Body of pancreas (tissue), 4 donors: ENCODE results near the gene RIMS1.

ENCODE experiments used
- POLR2A ChIP-seq, 3 donors: fragments of 450-650 bp; IDR thresholded peaks; one replicate each; pipeline ENCODE4 v1.6.1; 2016; ENCODE audit warnings: antibody characterized with exemption in 3 of 3, mild to moderate bottlenecking in 2 of 3
- TF ChIP-seq, protein P1 (sequence below), 7 experiments: fragments of 450-650 bp in 4 of 7; fragments of 200-600 bp in 3 of 7; sonication (generic) in 3 of 7; IDR thresholded peaks; one replicate each; pipeline ENCODE4 v1.5.1; 2016 to 2019; ENCODE audit warnings: antibody characterized with exemption in 7 of 7

GRCh38 chr6:72213654-72214053, 327.3 kb downstream of the RIMS1 start:
- TF ChIP-seq, protein P1, sequence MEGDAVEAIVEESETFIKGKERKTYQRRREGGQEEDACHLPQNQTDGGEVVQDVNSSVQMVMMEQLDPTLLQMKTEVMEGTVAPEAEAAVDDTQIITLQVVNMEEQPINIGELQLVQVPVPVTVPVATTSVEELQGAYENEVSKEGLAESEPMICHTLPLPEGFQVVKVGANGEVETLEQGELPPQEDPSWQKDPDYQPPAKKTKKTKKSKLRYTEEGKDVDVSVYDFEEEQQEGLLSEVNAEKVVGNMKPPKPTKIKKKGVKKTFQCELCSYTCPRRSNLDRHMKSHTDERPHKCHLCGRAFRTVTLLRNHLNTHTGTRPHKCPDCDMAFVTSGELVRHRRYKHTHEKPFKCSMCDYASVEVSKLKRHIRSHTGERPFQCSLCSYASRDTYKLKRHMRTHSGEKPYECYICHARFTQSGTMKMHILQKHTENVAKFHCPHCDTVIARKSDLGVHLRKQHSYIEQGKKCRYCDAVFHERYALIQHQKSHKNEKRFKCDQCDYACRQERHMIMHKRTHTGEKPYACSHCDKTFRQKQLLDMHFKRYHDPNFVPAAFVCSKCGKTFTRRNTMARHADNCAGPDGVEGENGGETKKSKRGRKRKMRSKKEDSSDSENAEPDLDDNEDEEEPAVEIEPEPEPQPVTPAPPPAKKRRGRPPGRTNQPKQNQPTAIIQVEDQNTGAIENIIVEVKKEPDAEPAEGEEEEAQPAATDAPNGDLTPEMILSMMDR (IDR thresholded peaks at IDR 0.05): no peak
- no peak for TF ChIP-seq POLR2A (IDR thresholded peaks at IDR 0.05)
